Endothelial cell of umbilical vein (primary cell): Measurements from ENCODE around the gene TMPRSS3. TPM values are rescaled to one million over a fixed set of nuclear protein-coding genes. Genes with fewer than 3 reads are reported as not detected.

Source experiments
- BruUV-seq: library from RNA; stranded (reverse); fragments of 400-500 nt; replicated peaks from 2 replicates; lab custom pipeline; 2021; lab: Mats Ljungman, UMichigan
- CTCF ChIA-PET: fragments of 300-600, 350-600 bp; sonication (Branson Sonifier 250); formaldehyde crosslinking; loops from one replicate; lab custom pipeline; 2021; ENCODE audit warnings: antibody characterized with exemption, inconsistent platforms; lab: Charles Lee
- POLR2A ChIA-PET: fragments of 300-600, 350-600 bp; sonication (Branson Sonifier 250); formaldehyde crosslinking; loops from one replicate; lab custom pipeline; 2021; ENCODE audit warnings: antibody characterized with exemption, inconsistent platforms; lab: Charles Lee
- DNase-seq: peaks from one replicate; pipeline ENCODE4 v3.0.0-alpha.2; 2011; ENCODE audit warnings: low read depth, low spot score
- FAIRE-seq: peaks from 2 replicates; lab custom pipeline; 2011; peaks lifted over from hg19 to GRCh38; lab: Jason Lieb, UNC
- H2AFZ ChIP-seq: 2 replicates; pipeline ENCODE4 v1.6.0; 2012; ENCODE audit warnings: low read depth, low read length, control low read depth, inconsistent platforms
- H3K27ac ChIP-seq: 2 replicates; pipeline ENCODE4 v1.5.1; 2011; ENCODE audit warnings: low read depth, mild to moderate bottlenecking, control low read depth, low read length, moderate library complexity; ENCODE audit not compliant: insufficient read depth
- H3K27me3 ChIP-seq, 2 experiments: 2 replicates each; pipeline versions ENCODE4 v1.6.0 to v1.6.1; 2011; ENCODE audit warnings: low read length in 2 of 2, mixed read lengths in 1 of 2; ENCODE audit not compliant: control insufficient read depth in 2 of 2, insufficient read depth in 2 of 2
- H3K36me3 ChIP-seq, 2 experiments: 2 replicates in 1 of 2; 3 replicates in 1 of 2; pipeline ENCODE4 v1.5.1; 2011; ENCODE audit warnings: low read length in 2 of 2, mild to moderate bottlenecking in 1 of 2, moderate library complexity in 1 of 2; ENCODE audit not compliant: control insufficient read depth in 2 of 2, insufficient read depth in 2 of 2; ENCODE audit errors: extremely low read depth in 1 of 2
- H3K4me1 ChIP-seq: 3 replicates; pipeline ENCODE4 v1.5.1; 2011; ENCODE audit warnings: mild to moderate bottlenecking, low read length; ENCODE audit not compliant: control insufficient read depth, insufficient read depth; ENCODE audit errors: extremely low read depth
- H3K4me2 ChIP-seq: 2 replicates; pipeline ENCODE4 v1.6.1; 2011; ENCODE audit warnings: low read length, control low read depth, mixed read lengths; ENCODE audit not compliant: insufficient read depth
- H3K4me3 ChIP-seq, 3 experiments: fragments of 200-600 bp in 1 of 3; sonication (generic), shearing (Covaris generic) in 1 of 3; replicated peaks in 1 of 3; 2 replicates each; pipeline ENCODE4 v1.5.1; 2011 to 2016; ENCODE audit warnings: control low read depth in 3 of 3, low read length in 3 of 3, mild to moderate bottlenecking in 2 of 3, inconsistent platforms in 1 of 3, low read depth in 1 of 3, moderate library complexity in 1 of 3; ENCODE audit not compliant: insufficient read depth in 1 of 3
- H3K79me2 ChIP-seq: 2 replicates; pipeline ENCODE4 v1.6.0; 2012; ENCODE audit warnings: low read length, inconsistent platforms; ENCODE audit not compliant: control insufficient read depth, insufficient read depth
- H3K9ac ChIP-seq: replicated peaks from 2 replicates; pipeline ENCODE3; 2011; ENCODE audit warnings: low read length, control low read depth; ENCODE audit not compliant: insufficient read depth; ENCODE audit errors: extremely low read depth
- H3K9me1 ChIP-seq: replicated peaks from 3 replicates; pipeline ENCODE4 v1.6.0; 2011; ENCODE audit warnings: mild to moderate bottlenecking, low read length; ENCODE audit not compliant: control insufficient read depth, insufficient read depth; ENCODE audit errors: extremely low read depth
- H3K9me3 ChIP-seq: replicated peaks from 2 replicates; pipeline ENCODE4 v1.5.1; 2012; ENCODE audit warnings: low read length, inconsistent platforms; ENCODE audit not compliant: control insufficient read depth, insufficient read depth
- H4K20me1 ChIP-seq: replicated peaks from 2 replicates; pipeline ENCODE3; 2011; ENCODE audit warnings: mild to moderate bottlenecking, low read length; ENCODE audit not compliant: control insufficient read depth, insufficient read depth; ENCODE audit errors: extremely low read depth
- EZH2 ChIP-seq: IDR thresholded peaks from 2 replicates; pipeline ENCODE4 v1.6.1; 2012; ENCODE audit warnings: borderline replicate concordance, low read depth, mild to moderate bottlenecking, moderate library complexity, low read length, inconsistent platforms; ENCODE audit not compliant: severe bottlenecking
- FOS ChIP-seq: IDR thresholded peaks from 2 replicates; pipeline ENCODE4 v1.6.1; 2011; ENCODE audit warnings: mild to moderate bottlenecking, low read length, moderate library complexity, borderline replicate concordance; ENCODE audit not compliant: insufficient read depth
- GATA2 ChIP-seq: IDR thresholded peaks from 2 replicates; pipeline ENCODE4 v1.7.0; 2011; ENCODE audit warnings: low read depth, mild to moderate bottlenecking, moderate library complexity, mixed read lengths, low read length; ENCODE audit not compliant: insufficient read length, insufficient read depth
- JUN ChIP-seq: IDR thresholded peaks from 2 replicates; pipeline ENCODE4 v1.6.1; 2011; ENCODE audit warnings: borderline replicate concordance, low read depth; ENCODE audit not compliant: insufficient read length, insufficient read depth
- MAX ChIP-seq: IDR thresholded peaks from 2 replicates; pipeline ENCODE4 v1.6.1; 2011; ENCODE audit not compliant: insufficient read depth, insufficient read length
- MYC ChIP-seq: IDR thresholded peaks from one replicate; pipeline ENCODE4 v1.6.1; 2011; ENCODE audit warnings: mild to moderate bottlenecking, low read depth, low read length
- POLR2A ChIP-seq: IDR thresholded peaks from 2 replicates; pipeline ENCODE4 v1.6.1; 2012; ENCODE audit warnings: low read depth, mild to moderate bottlenecking, control low read depth, low read length
- POLR2AphosphoS5 ChIP-seq: IDR thresholded peaks from 2 replicates; pipeline ENCODE4 v1.6.1; 2012; ENCODE audit warnings: low read depth, mild to moderate bottlenecking, control low read depth, low read length, moderate library complexity; ENCODE audit not compliant: insufficient read depth
- dilution Hi-C: fragments of 300-500 bp; cut with MboI; formaldehyde crosslinking; loops from one replicate; pipeline ENCODE4 v1.15.0; 2019; ENCODE audit warnings: low sequenced_read_pairs; ENCODE audit not compliant: extremely low pct_ligation_motif_present
- intact Hi-C: fragments of 100-400 bp; cut with micrococcal nuclease; formaldehyde crosslinking; loops from one replicate; pipeline ENCODE4 v1.10.0; 2022
- polyA plus RNA-seq, 4 experiments: library from polyadenylated mRNA; depleted of rRNA in 3 of 4; stranded (reverse) in 3 of 4; unstranded in 1 of 4; fragments of >200 nt; gene quantifications; 2 replicates each; pipeline versions ENCODE4 v1.2.1 to v1.2.3, GENCODE V29; 2011 to 2012; ENCODE audit warnings: missing spikeins in 1 of 4
- total RNA-seq: library from RNA; stranded (reverse); gene quantifications from 2 replicates; pipeline ENCODE4 v1.2.3, GENCODE V29; 2021
- TF ChIP-seq, protein P1 (sequence below), 2 donors: IDR thresholded peaks; 1 replicate in 1 of 2; 2 replicates in 1 of 2; pipeline ENCODE4 v1.5.1; 2011; ENCODE audit warnings: low read length in 2 of 2, mild to moderate bottlenecking in 2 of 2, moderate library complexity in 2 of 2, control low read depth in 1 of 2, inconsistent platforms in 1 of 2, low read depth in 1 of 2; ENCODE audit not compliant: insufficient read depth in 1 of 2; ENCODE audit errors: extremely low read depth in 1 of 2

TMPRSS3 gene
- total and polyA plus RNA-seq, 2 donors (not counting 3 experiments of a cell fraction or from before 2014, with no cell fraction given): not detected

GRCh38 chr21:42363312-42363711 lies 32.5 kb downstream of the TMPRSS3 start:
- no TSS peak for BruUV-seq
- intact Hi-C loops: no loop called here
- no peaks in the 10 kb centered on the region for H3K36me3 ChIP-seq
- H3K9me3 ChIP-seq: no peaks in the 10 kb centered on the region
- H3K4me3 ChIP-seq: no peak overlapping the region
- DNase-seq: no peak
- H3K27me3 ChIP-seq: peaks cover 0 to 1% of the 10 kb centered on the region in 2 experiments
- dilution Hi-C loops: no loop called here
- H3K4me1 ChIP-seq: no peaks in the 10 kb centered on the region
- no peaks in the 10 kb centered on the region for H3K9me1 ChIP-seq
- no peaks in the 10 kb centered on the region for H3K79me2 ChIP-seq
- no peak overlapping the region for H2AFZ ChIP-seq
- no peak overlapping the region for H3K9ac ChIP-seq
- TF ChIP-seq POLR2A: no peak
- TF ChIP-seq JUN: no peak
- TF ChIP-seq MYC: no peak
- TF ChIP-seq POLR2AphosphoS5: no peak
- no peak for TF ChIP-seq GATA2
- TF ChIP-seq, protein P1, sequence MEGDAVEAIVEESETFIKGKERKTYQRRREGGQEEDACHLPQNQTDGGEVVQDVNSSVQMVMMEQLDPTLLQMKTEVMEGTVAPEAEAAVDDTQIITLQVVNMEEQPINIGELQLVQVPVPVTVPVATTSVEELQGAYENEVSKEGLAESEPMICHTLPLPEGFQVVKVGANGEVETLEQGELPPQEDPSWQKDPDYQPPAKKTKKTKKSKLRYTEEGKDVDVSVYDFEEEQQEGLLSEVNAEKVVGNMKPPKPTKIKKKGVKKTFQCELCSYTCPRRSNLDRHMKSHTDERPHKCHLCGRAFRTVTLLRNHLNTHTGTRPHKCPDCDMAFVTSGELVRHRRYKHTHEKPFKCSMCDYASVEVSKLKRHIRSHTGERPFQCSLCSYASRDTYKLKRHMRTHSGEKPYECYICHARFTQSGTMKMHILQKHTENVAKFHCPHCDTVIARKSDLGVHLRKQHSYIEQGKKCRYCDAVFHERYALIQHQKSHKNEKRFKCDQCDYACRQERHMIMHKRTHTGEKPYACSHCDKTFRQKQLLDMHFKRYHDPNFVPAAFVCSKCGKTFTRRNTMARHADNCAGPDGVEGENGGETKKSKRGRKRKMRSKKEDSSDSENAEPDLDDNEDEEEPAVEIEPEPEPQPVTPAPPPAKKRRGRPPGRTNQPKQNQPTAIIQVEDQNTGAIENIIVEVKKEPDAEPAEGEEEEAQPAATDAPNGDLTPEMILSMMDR (IDR thresholded peaks at IDR 0.05; ENCODE audit: extremely low read depth in 1 of 2, insufficient read depth in 1 of 2, low read depth in 1 of 2, low read length in 2 of 2): no peak
- TF ChIP-seq EZH2: no peak
- TF ChIP-seq MAX: no peak
- TF ChIP-seq FOS: no peak
- CTCF ChIA-PET: interaction anchor here (0.7 kb wide), 1 partner anchor 37 kb away, joined by 4 read pairs; no protein-coding TSS in a partner anchor
- H3K27ac ChIP-seq: no peak overlapping the region
- H4K20me1 ChIP-seq: no peaks in the 10 kb centered on the region
- POLR2A ChIA-PET: no interaction called here
- no peak for FAIRE-seq
- H3K4me2 ChIP-seq: no peak overlapping the region
